ENCODE measurements around the gene ADAMTS7. TPM values are rescaled to one million over a fixed set of nuclear protein-coding genes. Genes with fewer than 3 reads are reported as not detected.

The ADAMTS7 gene
- total and polyA plus RNA-seq, 2 of the 8 experiments (the other 6 are each of a cell fraction or from before 2014, with no cell fraction given) = 27.9 to 45.2 TPM

- no peak overlapping the region for H3K4me3 ChIP-seq (ENCODE audit: extremely low read depth in 1 of 4, insufficient read depth in 2 of 4, low read depth in 3 of 4, low read length in 4 of 4)
- no peak overlapping the region for H3K18ac ChIP-seq (ENCODE audit: extremely low read depth, low read length)
- no peak overlapping the region for H3K23ac ChIP-seq (ENCODE audit: insufficient read length)
- H3K4me2 ChIP-seq (ENCODE audit: insufficient read depth in 1 of 2, low read depth in 2 of 2, low read length in 2 of 2) = no peak overlapping the region
- TF ChIP-seq EP300 (IDR thresholded peaks at IDR 0.05; ENCODE audit: borderline replicate concordance in 1 of 2, low read depth in 2 of 2, low read length in 2 of 2) = no peak
- TF ChIP-seq SIN3A (conservative IDR thresholded peaks at IDR 0.05 in 1 of 2, IDR thresholded peaks at IDR 0.05 in 1 of 2; ENCODE audit: low read depth in 1 of 2, low read length in 2 of 2) = no peak
- no peak for TF ChIP-seq ASH2L (IDR thresholded peaks at IDR 0.05; ENCODE audit: low read length)
- TF ChIP-seq CHD2 (IDR thresholded peaks at IDR 0.05; ENCODE audit: low read length) = no peak
- TF ChIP-seq KDM5A (IDR thresholded peaks at IDR 0.05; ENCODE audit: low read length) = no peak
- no peak for TF ChIP-seq NRF1 (IDR thresholded peaks at IDR 0.05; ENCODE audit: low read depth, low read length)
- no peak for TF ChIP-seq SRF (IDR thresholded peaks at IDR 0.05; ENCODE audit: low read depth, low read length)
- TF ChIP-seq RNF2 (IDR thresholded peaks at IDR 0.05; ENCODE audit: borderline replicate concordance, low read depth, low read length, missing control alignments, poor library complexity, severe bottlenecking) = no peak
- H3K14ac ChIP-seq (ENCODE audit: insufficient read length) = no peak overlapping the region
- no peak overlapping the region for H2BK20ac ChIP-seq (ENCODE audit: low read length)
- no peak overlapping the region for H3K4ac ChIP-seq (replicated peaks; ENCODE audit: insufficient read length, low read depth, low read length)
- no peaks in the 10 kb centered on the region for H3K79me2 ChIP-seq (ENCODE audit: control insufficient read depth in 1 of 2, insufficient read depth in 2 of 2, low read length in 2 of 2)
- no peak overlapping the region for H2AFZ ChIP-seq (ENCODE audit: low read length)
- FAIRE-seq (no peak), DNase-seq (ENCODE audit: low read depth in 1 of 2, low spot score in 2 of 2) (no peak)
- H3K9me3 ChIP-seq (ENCODE audit: insufficient read depth in 2 of 2, low read depth in 1 of 2, low read length in 1 of 2) = no peaks in the 10 kb centered on the region
- no peak overlapping the region for H2BK120ac ChIP-seq (replicated peaks; ENCODE audit: low read depth, low read length)
- no peak overlapping the region for H4K91ac ChIP-seq (replicated peaks; ENCODE audit: insufficient read length, low read length)
- POLR2A ChIA-PET (ENCODE audit: partially characterized antibody) = no interaction called here
- no peak overlapping the region for H2BK5ac ChIP-seq (ENCODE audit: low read depth, low read length)
- H3K4me1 ChIP-seq (replicated peaks in 1 of 4; ENCODE audit: control insufficient read depth in 3 of 4, insufficient read depth in 4 of 4, low read length in 3 of 4) = no peaks in the 10 kb centered on the region
- no peak overlapping the region for H2AK5ac ChIP-seq (ENCODE audit: low read depth, low read length)
- H4K5ac ChIP-seq (ENCODE audit: insufficient read length, low read depth, low read length) = no peak overlapping the region
- no peak overlapping the region for H2BK12ac ChIP-seq (ENCODE audit: low read depth, low read length)
- H3K27ac ChIP-seq (ENCODE audit: low read depth, low read length) = no peak overlapping the region
- H2BK15ac ChIP-seq (ENCODE audit: low read length) = no peak overlapping the region
- WGBS, 2 experiments (ENCODE audit: extremely low coverage in 1 of 2, insufficient coverage in 1 of 2, insufficient read length in 1 of 2, insufficient replicate concordance in 2 of 2, low coverage in 1 of 2, low lambda C conversion rate in 2 of 2, missing lambda C conversion rate in 1 of 2) = 81% methylated on average over 4 of the region's 4 CpGs; no CpG with 5 or more reads in 1 of the 2 experiments
- H3K23me2 ChIP-seq (ENCODE audit: low read depth, low read length) = no peaks in the 10 kb centered on the region
- CTCF ChIA-PET (ENCODE audit: partially characterized antibody) = interaction anchor here (1.0 kb wide), 1 partner anchor 36 kb away, joined by 5 read pairs; no protein-coding TSS in a partner anchor
- H4K8ac ChIP-seq (ENCODE audit: extremely low read depth, insufficient read depth, low read length) = no peak overlapping the region
- H3K36me3 ChIP-seq (ENCODE audit: control insufficient read depth in 2 of 4, insufficient read depth in 4 of 4, low read length in 3 of 4) = peaks cover 0 to 15% (median 5%) of the 10 kb centered on the region in 4 experiments; a peak in 6 of 8 replicates
- H4K20me1 ChIP-seq (replicated peaks in 1 of 2; ENCODE audit: control insufficient read depth in 1 of 2, insufficient read depth in 2 of 2, low read length in 2 of 2) = peaks cover 3 to 12% of the 10 kb centered on the region in 2 experiments
- no peaks in the 10 kb centered on the region for H3K27me3 ChIP-seq (replicated peaks in 1 of 4; ENCODE audit: control insufficient read depth in 3 of 4, extremely low read depth in 1 of 4, insufficient read depth in 3 of 4, low read length in 3 of 4)
- no peak overlapping the region for H3K56ac ChIP-seq (replicated peaks; ENCODE audit: insufficient read length, low read depth, low read length)
- H3K79me1 ChIP-seq (ENCODE audit: low read depth, low read length) = no peaks in the 10 kb centered on the region; the same call in 1 of the 2 replicates
- no peak overlapping the region for H3K9ac ChIP-seq (replicated peaks in 1 of 4; ENCODE audit: extremely low read depth in 1 of 4, low read depth in 3 of 4, low read length in 3 of 4)
Observed at GRCh38 chr15:78790027-78790426, 21.2 kb downstream of the ADAMTS7 start.

Data from H1 (cell line).